ENCODE measurements around the gene BCAS3. TPM values are rescaled to one million over a fixed set of nuclear protein-coding genes. Genes with fewer than 3 reads are reported as not detected.

BCAS3 gene
- total and polyA plus RNA-seq, 2 donors (not counting 1 experiment from before 2014, with no cell fraction given), result 13.9 to 73.4 TPM

DNA sequence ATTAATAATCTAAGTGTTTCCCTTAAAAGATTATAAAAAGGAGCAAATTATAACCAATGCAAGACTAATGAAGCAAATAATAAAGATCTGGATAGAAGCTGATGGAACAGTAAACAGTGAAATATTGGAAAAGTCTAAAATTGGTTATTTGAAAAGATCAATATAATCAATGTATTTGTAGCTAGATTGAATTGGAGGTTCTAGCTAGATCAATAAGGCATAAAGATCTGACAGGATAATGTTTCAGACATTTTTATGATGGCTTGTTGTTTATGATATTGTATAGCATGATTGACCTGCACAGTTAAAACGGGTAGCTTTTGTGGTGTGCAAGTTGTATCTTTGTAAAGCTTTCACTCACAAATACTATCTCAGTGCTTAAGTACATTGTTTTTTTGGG is 245.3 kb downstream of the BCAS3 start:
- H3K27ac ChIP-seq (ENCODE audit: low read length in 2 of 2), result no peak overlapping the region
- no peaks in the 10 kb centered on the region for H3K27me3 ChIP-seq (replicated peaks in 1 of 4; ENCODE audit: control extremely low read depth in 1 of 4, control insufficient read depth in 3 of 4, insufficient read depth in 4 of 4, low read length in 3 of 4)
- Mint-ChIP-seq H3K9me3 (ENCODE audit: insufficient read depth) (no peaks in the 10 kb centered on the region), H3K27me3 (no peaks in the 10 kb centered on the region), H3K4me3 (no peak overlapping the region), H3K27ac (no peak overlapping the region), H3K4me1 (no peaks in the 10 kb centered on the region)
- TF ChIP-seq EZH2 (IDR thresholded peaks at IDR 0.05; ENCODE audit: borderline replicate concordance, insufficient read depth, low read depth, low read length, poor library complexity, severe bottlenecking), result no peak
- TF ChIP-seq, protein P1, sequence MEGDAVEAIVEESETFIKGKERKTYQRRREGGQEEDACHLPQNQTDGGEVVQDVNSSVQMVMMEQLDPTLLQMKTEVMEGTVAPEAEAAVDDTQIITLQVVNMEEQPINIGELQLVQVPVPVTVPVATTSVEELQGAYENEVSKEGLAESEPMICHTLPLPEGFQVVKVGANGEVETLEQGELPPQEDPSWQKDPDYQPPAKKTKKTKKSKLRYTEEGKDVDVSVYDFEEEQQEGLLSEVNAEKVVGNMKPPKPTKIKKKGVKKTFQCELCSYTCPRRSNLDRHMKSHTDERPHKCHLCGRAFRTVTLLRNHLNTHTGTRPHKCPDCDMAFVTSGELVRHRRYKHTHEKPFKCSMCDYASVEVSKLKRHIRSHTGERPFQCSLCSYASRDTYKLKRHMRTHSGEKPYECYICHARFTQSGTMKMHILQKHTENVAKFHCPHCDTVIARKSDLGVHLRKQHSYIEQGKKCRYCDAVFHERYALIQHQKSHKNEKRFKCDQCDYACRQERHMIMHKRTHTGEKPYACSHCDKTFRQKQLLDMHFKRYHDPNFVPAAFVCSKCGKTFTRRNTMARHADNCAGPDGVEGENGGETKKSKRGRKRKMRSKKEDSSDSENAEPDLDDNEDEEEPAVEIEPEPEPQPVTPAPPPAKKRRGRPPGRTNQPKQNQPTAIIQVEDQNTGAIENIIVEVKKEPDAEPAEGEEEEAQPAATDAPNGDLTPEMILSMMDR (IDR thresholded peaks at IDR 0.05), result no peak
- H2AFZ ChIP-seq (ENCODE audit: insufficient read depth, low read depth, low read length, poor library complexity, severe bottlenecking), result no peak overlapping the region
- intact Hi-C loops (cut with micrococcal nuclease), result loop anchor here (1.0 kb wide), 1 partner anchor 20 kb away; no protein-coding TSS in a partner anchor
- no peak for DNase-seq
- H3K36me3 ChIP-seq (replicated peaks in 1 of 2; ENCODE audit: control extremely low read depth in 1 of 2, control insufficient read depth in 1 of 2, extremely low read depth in 1 of 2, insufficient read depth in 2 of 2, low read length in 1 of 2), result no peaks in the 10 kb centered on the region
- H3K9ac ChIP-seq (ENCODE audit: low read length), result no peak overlapping the region
- no peak overlapping the region for H3K4me2 ChIP-seq (replicated peaks; ENCODE audit: low read depth, low read length, poor library complexity, severe bottlenecking)
- WGBS (ENCODE audit: insufficient coverage), result no CpG with 5 or more reads among the region's 1 CpG
- H3K4me3 ChIP-seq (ENCODE audit: control extremely low read depth in 1 of 5, extremely low read depth in 1 of 5, insufficient read depth in 1 of 5, low read depth in 2 of 5, low read length in 4 of 5), result no peak overlapping the region
- ChIA-PET POLR2A (no interaction called here), CTCF (no interaction called here)
- H4K20me1 ChIP-seq (ENCODE audit: control insufficient read depth, insufficient read depth, low read length, poor library complexity, severe bottlenecking), result no peaks in the 10 kb centered on the region
- ATAC-seq (ENCODE audit: low read depth), result no peak
- no peaks in the 10 kb centered on the region for H3K4me1 ChIP-seq (ENCODE audit: control insufficient read depth in 2 of 2, insufficient read depth in 2 of 2, low read length in 2 of 2)
- H3K9me3 ChIP-seq (ENCODE audit: control extremely low read depth in 1 of 3, control insufficient read depth in 2 of 3, insufficient read depth in 1 of 3, low read length in 2 of 3), result no peaks in the 10 kb centered on the region
- no peaks in the 10 kb centered on the region for H3K79me2 ChIP-seq (ENCODE audit: control insufficient read depth, insufficient read depth, low read length)

DNA sequence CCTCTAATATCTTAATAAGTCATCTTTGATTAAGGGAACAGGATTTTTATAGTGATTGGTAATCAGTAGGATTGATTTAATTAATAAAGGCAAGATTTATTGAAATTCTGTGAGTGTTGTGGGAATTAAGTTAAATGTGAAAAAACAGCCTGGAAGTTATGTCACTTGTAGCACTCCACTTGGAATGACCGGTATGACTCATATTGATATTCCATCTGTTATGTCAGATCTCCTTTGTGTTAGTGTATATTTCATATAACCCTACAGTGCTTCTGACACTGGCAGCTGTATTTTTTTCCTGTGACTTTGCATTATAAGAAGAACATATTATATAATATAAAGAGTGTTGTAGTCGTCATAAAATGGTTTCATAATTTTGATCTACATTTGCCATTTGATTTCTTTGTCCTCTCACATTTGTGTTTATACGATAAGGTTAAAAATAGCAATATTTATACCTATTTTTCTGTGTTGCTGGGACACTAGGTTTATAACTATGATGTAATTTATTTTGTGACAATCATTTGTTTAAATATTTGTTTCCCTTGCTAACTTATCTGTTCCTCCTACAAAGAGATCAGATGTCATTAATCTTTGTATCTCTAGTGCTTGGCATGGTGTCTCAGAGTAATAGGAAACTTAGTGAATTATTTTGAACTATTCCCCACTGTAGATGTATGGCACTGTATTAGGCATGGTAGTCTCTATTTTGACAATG is 249.0 kb downstream of the BCAS3 start:
- POLR2A ChIA-PET, result no interaction called here
- H3K4me1 Mint-ChIP-seq, result no peaks in the 10 kb centered on the region

More for the DNA sequence above, 249.0 kb downstream of the BCAS3 start:
- H3K9ac ChIP-seq (ENCODE audit: low read length), result no peak overlapping the region
- no peak for ATAC-seq (ENCODE audit: low read depth)
- no peaks in the 10 kb centered on the region for H3K27me3 ChIP-seq (replicated peaks in 1 of 4; ENCODE audit: control extremely low read depth in 1 of 4, control insufficient read depth in 3 of 4, insufficient read depth in 4 of 4, low read length in 3 of 4)
- H2AFZ ChIP-seq (ENCODE audit: insufficient read depth, low read depth, low read length, poor library complexity, severe bottlenecking), result no peak overlapping the region
- H3K4me3 Mint-ChIP-seq, result no peak overlapping the region
- no peaks in the 10 kb centered on the region for H3K79me2 ChIP-seq (ENCODE audit: control insufficient read depth, insufficient read depth, low read length)
- H3K9me3 Mint-ChIP-seq (ENCODE audit: insufficient read depth), result no peaks in the 10 kb centered on the region
- no peak overlapping the region for H3K4me3 ChIP-seq (ENCODE audit: control extremely low read depth in 1 of 5, extremely low read depth in 1 of 5, insufficient read depth in 1 of 5, low read depth in 2 of 5, low read length in 4 of 5)
- no peak overlapping the region for H3K4me2 ChIP-seq (replicated peaks; ENCODE audit: low read depth, low read length, poor library complexity, severe bottlenecking)
- no peaks in the 10 kb centered on the region for H3K4me1 ChIP-seq (ENCODE audit: control insufficient read depth in 2 of 2, insufficient read depth in 2 of 2, low read length in 2 of 2)
- no peak overlapping the region for H3K27ac Mint-ChIP-seq
- TF ChIP-seq EZH2 (IDR thresholded peaks at IDR 0.05; ENCODE audit: borderline replicate concordance, insufficient read depth, low read depth, low read length, poor library complexity, severe bottlenecking), result no peak
- TF ChIP-seq, protein P1 (IDR thresholded peaks at IDR 0.05), result no peak
- CTCF ChIA-PET, result no interaction called here
- H3K9me3 ChIP-seq (ENCODE audit: control extremely low read depth in 1 of 3, control insufficient read depth in 2 of 3, insufficient read depth in 1 of 3, low read length in 2 of 3), result no peaks in the 10 kb centered on the region
- no peaks in the 10 kb centered on the region for H3K27me3 Mint-ChIP-seq
- H3K27ac ChIP-seq (ENCODE audit: low read length in 2 of 2), result no peak overlapping the region
- intact Hi-C loops (cut with micrococcal nuclease), result no loop called here
- H4K20me1 ChIP-seq (ENCODE audit: control insufficient read depth, insufficient read depth, low read length, poor library complexity, severe bottlenecking), result no peaks in the 10 kb centered on the region
- WGBS (ENCODE audit: insufficient coverage), result no CpG with 5 or more reads among the region's 3 CpGs
- DNase-seq, result no peak
- H3K36me3 ChIP-seq (replicated peaks in 1 of 2; ENCODE audit: control extremely low read depth in 1 of 2, control insufficient read depth in 1 of 2, extremely low read depth in 1 of 2, insufficient read depth in 2 of 2, low read length in 1 of 2), result no peaks in the 10 kb centered on the region
